Astrocyte of the spinal cord (primary cell): ENCODE data around the gene GDI2.

Experiments used
- DNase-seq: peaks from one replicate; pipeline ENCODE4 v3.0.0; 2011; ENCODE audit warnings: low read depth, low spot score
- H3K4me3 ChIP-seq: 2 replicates; pipeline ENCODE4 v1.5.1; 2011; ENCODE audit warnings: low read depth, mild to moderate bottlenecking, low read length, moderate library complexity
- CTCF ChIP-seq: IDR thresholded peaks from 2 replicates; pipeline ENCODE4 v1.5.1; 2012; ENCODE audit warnings: low read depth, mild to moderate bottlenecking, low read length, inconsistent platforms
- in situ Hi-C: cut with HindIII; loops from 2 replicates; pipeline ENCODE4 v1.10.0; 2017; ENCODE audit warnings: low sequenced_read_pairs

GDI2 gene

DNA sequence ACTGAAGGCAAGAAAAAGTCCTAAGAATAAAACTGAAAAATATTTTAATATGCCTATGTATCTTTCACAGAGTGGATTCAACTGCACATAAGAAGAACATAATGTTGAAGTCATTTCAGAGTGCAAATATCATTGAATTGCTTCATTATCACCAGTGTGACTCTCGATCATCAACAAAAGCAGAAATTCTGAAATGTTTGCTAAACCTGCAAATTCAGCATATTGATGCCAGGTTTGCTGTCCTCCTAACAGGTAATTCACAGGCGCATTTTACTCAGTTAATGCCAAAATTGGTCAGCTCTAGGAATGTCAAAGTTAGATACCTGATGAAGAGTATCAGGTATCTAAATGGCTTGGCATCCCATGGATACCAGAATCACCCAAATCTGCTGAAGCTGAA lies 52.0 kb downstream of the GDI2 start:
- no peak for DNase-seq
- in situ Hi-C loops, result no loop called here
- no peak for TF ChIP-seq CTCF
- H3K4me3 ChIP-seq, result no peak overlapping the region

GRCh38 chr10:5760515-5760914 lies 52.7 kb downstream of the GDI2 start:
- in situ Hi-C loops, result no loop called here
- no peak for DNase-seq
- TF ChIP-seq CTCF, result no peak
- no peak overlapping the region for H3K4me3 ChIP-seq

- H3K4me3 ChIP-seq, result no peak overlapping the region
- in situ Hi-C loops, result no loop called here
- no peak for TF ChIP-seq CTCF
- DNase-seq, result no peak
These were observed 54.3 kb downstream of the GDI2 start for GRCh38 chr10:5758927-5759326.

DNA sequence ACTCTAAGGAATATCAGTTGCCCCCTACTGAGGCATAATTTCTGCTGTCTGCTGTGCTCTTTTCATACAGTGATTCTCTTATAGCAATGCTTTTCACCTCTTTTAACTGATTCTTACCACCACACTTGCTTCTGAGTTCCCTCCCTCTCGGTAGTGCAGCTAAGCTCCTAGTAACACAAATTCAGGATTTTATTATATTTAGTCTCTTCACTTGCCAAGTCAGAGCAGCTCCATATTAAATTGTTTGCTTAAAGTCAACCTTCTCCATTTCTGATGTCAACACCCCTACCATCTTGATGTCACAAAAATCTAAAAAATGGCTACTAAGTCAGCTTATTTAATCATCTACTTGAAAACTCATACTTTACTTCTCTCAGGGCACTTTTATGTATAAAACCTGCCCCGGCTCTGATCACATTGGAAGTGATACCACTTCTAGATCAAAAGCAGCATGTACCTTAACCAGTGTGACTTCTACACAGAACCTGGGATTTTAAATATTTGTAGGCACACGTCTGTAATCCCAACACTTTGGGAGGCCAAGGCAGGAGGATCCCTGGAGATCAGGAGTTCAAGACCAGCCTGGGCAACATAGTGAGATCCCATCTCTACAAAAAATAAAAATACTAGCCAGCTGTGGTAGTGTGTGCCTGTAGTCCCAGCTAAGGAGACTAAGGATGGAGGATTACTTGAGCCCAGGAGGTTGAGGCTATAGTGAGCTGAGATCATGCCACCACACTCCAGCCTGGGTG lies 55.3 kb downstream of the GDI2 start:
- no peak for TF ChIP-seq CTCF
- DNase-seq, result no peak
- no peak overlapping the region for H3K4me3 ChIP-seq
- in situ Hi-C loops, result no loop called here

- no peak overlapping the region for H3K4me3 ChIP-seq
- in situ Hi-C loops, result no loop called here
- no peak for DNase-seq
- no peak for TF ChIP-seq CTCF
These were observed 60.8 kb downstream of the GDI2 start for GRCh38 chr10:5752301-5752871.

GRCh38 chr10:5751601-5752253 lies 61.5 kb downstream of the GDI2 start:
- no peak for DNase-seq
- no peak overlapping the region for H3K4me3 ChIP-seq
- no peak for TF ChIP-seq CTCF
- in situ Hi-C loops, result no loop called here
